Type B pancreatic cell (in vitro differentiated cells): ENCODE data around the gene RSRC1. TPM values are rescaled to one million over a fixed set of nuclear protein-coding genes. Genes with fewer than 3 reads are reported as not detected.

Experiments used
- DNase-seq: peaks from one replicate; pipeline ENCODE4 v3.0.0; 2021; ENCODE audit warnings: mixed read lengths; ENCODE audit not compliant: unreplicated experiment; ENCODE audit errors: extremely low spot score
- H3K27ac Mint-ChIP-seq: 2 replicates; pipeline ENCODE4 v1.8.0; 2021; ENCODE audit warnings: mild to moderate bottlenecking, mixed read lengths
- H3K27me3 Mint-ChIP-seq: 2 replicates; pipeline ENCODE4 v1.8.0; 2021; ENCODE audit warnings: mixed read lengths
- H3K36me3 Mint-ChIP-seq: 2 replicates; pipeline ENCODE4 v1.8.0; 2021; ENCODE audit warnings: mixed read lengths
- H3K4me1 Mint-ChIP-seq: one replicate; pipeline ENCODE4 v1.8.0; 2021; ENCODE audit warnings: mixed read lengths; ENCODE audit not compliant: unreplicated experiment
- H3K4me3 Mint-ChIP-seq: 2 replicates; pipeline ENCODE4 v1.8.0; 2021; ENCODE audit warnings: mild to moderate bottlenecking, mixed read lengths
- H3K9me3 Mint-ChIP-seq: 2 replicates; pipeline ENCODE4 v1.8.0; 2021; ENCODE audit warnings: mixed read lengths
- CTCF ChIP-seq: fragments of 200-600 bp; sonication (generic); conservative IDR thresholded peaks from 2 replicates; pipeline ENCODE4 v1.5.0; 2021; ENCODE audit warnings: antibody characterized with exemption, mild to moderate bottlenecking
- total RNA-seq: library from RNA; stranded (reverse); gene quantifications from 2 replicates; pipeline ENCODE4 v1.2.1, GENCODE V29; 2021; ENCODE audit warnings: low replicate concordance

RSRC1 gene
- total RNA-seq, 1 donor from 2014 or later = 34.6 TPM

- Mint-ChIP-seq H3K36me3 (no peaks in the 10 kb centered on the region), H3K9me3 (no peaks in the 10 kb centered on the region), H3K4me3 (no peak overlapping the region), H3K27me3 (peaks cover 96% of the 10 kb centered on the region), H3K27ac (no peak overlapping the region), H3K4me1 (no peaks in the 10 kb centered on the region)
- peak; percentile 64 for TF ChIP-seq CTCF
- DNase-seq = no peak
Measured at GRCh38 chr3:158091531-158091930, 18.4 kb upstream of the RSRC1 start.

GRCh38 chr3:158093526-158093925, 16.4 kb upstream of the RSRC1 start:
- H3K4me3 Mint-ChIP-seq = peak overlapping the region; percentile 44
- no peak overlapping the region for H3K27ac Mint-ChIP-seq
- peaks cover 98% of the 10 kb centered on the region for H3K27me3 Mint-ChIP-seq
- TF ChIP-seq CTCF = no peak
- peaks cover 15% of the 10 kb centered on the region for H3K4me1 Mint-ChIP-seq
- no peaks in the 10 kb centered on the region for H3K36me3 Mint-ChIP-seq
- no peaks in the 10 kb centered on the region for H3K9me3 Mint-ChIP-seq
- no peak for DNase-seq

GRCh38 chr3:158094235-158095110, 15.4 kb upstream of the RSRC1 start:
- H3K27me3 Mint-ChIP-seq = peaks cover 100% of the 10 kb centered on the region
- H3K36me3 Mint-ChIP-seq = no peaks in the 10 kb centered on the region
- no peak for DNase-seq
- H3K4me1 Mint-ChIP-seq = peaks cover 17% of the 10 kb centered on the region
- TF ChIP-seq CTCF = no peak
- H3K27ac Mint-ChIP-seq = no peak overlapping the region
- peak overlapping the region; percentile 44 for H3K4me3 Mint-ChIP-seq
- no peaks in the 10 kb centered on the region for H3K9me3 Mint-ChIP-seq

GRCh38 chr3:158095111-158095813, 14.6 kb upstream of the RSRC1 start:
- Mint-ChIP-seq H3K9me3 (no peaks in the 10 kb centered on the region), H3K4me3 (peak overlapping the region; percentile 60), H3K36me3 (no peaks in the 10 kb centered on the region), H3K27ac (no peak overlapping the region), H3K4me1 (peaks cover 17% of the 10 kb centered on the region), H3K27me3 (peaks cover 100% of the 10 kb centered on the region)
- TF ChIP-seq CTCF = no peak
- DNase-seq = no peak

- no peak overlapping the region for H3K27ac Mint-ChIP-seq
- H3K4me3 Mint-ChIP-seq = peak overlapping the region; percentile 60
- no peaks in the 10 kb centered on the region for H3K9me3 Mint-ChIP-seq
- peaks cover 100% of the 10 kb centered on the region for H3K27me3 Mint-ChIP-seq
- H3K4me1 Mint-ChIP-seq = peaks cover 17% of the 10 kb centered on the region
- DNase-seq = no peak
- no peak for TF ChIP-seq CTCF
- H3K36me3 Mint-ChIP-seq = no peaks in the 10 kb centered on the region
Measured at GRCh38 chr3:158095814-158096704, 13.8 kb upstream of the RSRC1 start.
